ENCODE data around the gene EPHA10.

GRCh38 chr1:37725851-37726613 lies 38.9 kb downstream of the EPHA10 start:
- TF ChIP-seq EZH2 (IDR thresholded peaks at IDR 0.05) (no peak), POLR2AphosphoS5 (IDR thresholded peaks at IDR 0.05; ENCODE audit: borderline replicate concordance, low read depth, low read length) (no peak), FOXP2 (optimal IDR thresholded peaks at IDR 0.05; ENCODE audit: control extremely low read depth, extremely low read length, insufficient read depth) (no peak)
